Tibial artery (tissue), 4 donors: Measurements from ENCODE around the gene NBEA.

Experiments
- DNase-seq, 2 donors: peaks; one replicate each; pipeline ENCODE4 v3.0.0-alpha.2; 2019
- H3K27ac ChIP-seq, 2 donors: fragments of 200-600 bp; sonication (generic) in 1 of 2; 1 replicate in 1 of 2; 2 replicates in 1 of 2; pipeline ENCODE4 v1.5.1; 2018 to 2019; ENCODE audit warnings: mild to moderate bottlenecking in 1 of 2
- H3K27me3 ChIP-seq, 2 donors: fragments of 200-600 bp; sonication (generic) in 1 of 2; one replicate each; pipeline versions ENCODE4 v1.5.1 to v1.6.0; 2016 to 2019
- H3K36me3 ChIP-seq, 3 donors: fragments of 200-600 bp; sonication (generic) in 2 of 3; one replicate each; pipeline ENCODE4 v1.5.1; 2016 to 2019; ENCODE audit warnings: mild to moderate bottlenecking in 2 of 3
- H3K4me1 ChIP-seq, 4 donors: fragments of 200-600 bp; sonication (generic) in 2 of 4; 1 replicate in 3 of 4; 2 replicates in 1 of 4; pipeline ENCODE4 v1.5.1; 2016 to 2019
- H3K4me3 ChIP-seq, 2 donors: fragments of 200-600 bp; sonication (generic) in 1 of 2; 1 replicate in 1 of 2; 2 replicates in 1 of 2; pipeline ENCODE4 v1.5.1; 2018 to 2019; ENCODE audit warnings: mild to moderate bottlenecking in 2 of 2
- H3K9me3 ChIP-seq, 3 donors: fragments of 200-600 bp; sonication (generic) in 1 of 3; one replicate each; pipeline ENCODE4 v1.5.1; 2016 to 2019
- intact Hi-C: fragments of 100-400 bp; cut with DNase I; formaldehyde crosslinking; loops from one replicate; pipeline ENCODE4 v1.15.0; 2023; ENCODE audit warnings: low total_unique reads
- TF ChIP-seq, protein P1 (sequence below), 2 experiments: fragments of 200-600 bp in 1 of 2; fragments of 450-650 bp in 1 of 2; IDR thresholded peaks; one replicate each; pipeline ENCODE4 v1.5.1; 2017 to 2019; ENCODE audit warnings: antibody characterized with exemption in 2 of 2, mild to moderate bottlenecking in 1 of 2, moderate library complexity in 1 of 2

Gene NBEA

DNA sequence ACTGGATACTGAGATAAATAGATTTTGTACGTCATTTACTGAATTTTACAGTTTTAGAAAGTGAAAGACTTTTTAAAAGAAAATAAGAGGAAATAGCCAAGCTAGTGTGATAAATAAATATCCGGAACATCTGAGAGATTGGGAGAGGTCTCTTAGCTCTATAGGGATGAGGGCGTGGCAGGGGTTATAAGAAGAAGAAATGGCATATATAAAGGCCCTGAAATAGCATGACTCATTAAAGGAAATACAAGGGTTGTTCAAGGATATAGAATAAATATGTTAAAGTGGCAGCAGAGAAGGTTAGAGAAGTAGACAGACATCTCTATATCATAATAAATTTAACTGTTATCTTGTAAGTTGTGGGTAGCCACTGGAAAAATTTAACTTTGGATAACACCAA, 390.1 kb downstream of the NBEA start:
- TF ChIP-seq, protein P1, sequence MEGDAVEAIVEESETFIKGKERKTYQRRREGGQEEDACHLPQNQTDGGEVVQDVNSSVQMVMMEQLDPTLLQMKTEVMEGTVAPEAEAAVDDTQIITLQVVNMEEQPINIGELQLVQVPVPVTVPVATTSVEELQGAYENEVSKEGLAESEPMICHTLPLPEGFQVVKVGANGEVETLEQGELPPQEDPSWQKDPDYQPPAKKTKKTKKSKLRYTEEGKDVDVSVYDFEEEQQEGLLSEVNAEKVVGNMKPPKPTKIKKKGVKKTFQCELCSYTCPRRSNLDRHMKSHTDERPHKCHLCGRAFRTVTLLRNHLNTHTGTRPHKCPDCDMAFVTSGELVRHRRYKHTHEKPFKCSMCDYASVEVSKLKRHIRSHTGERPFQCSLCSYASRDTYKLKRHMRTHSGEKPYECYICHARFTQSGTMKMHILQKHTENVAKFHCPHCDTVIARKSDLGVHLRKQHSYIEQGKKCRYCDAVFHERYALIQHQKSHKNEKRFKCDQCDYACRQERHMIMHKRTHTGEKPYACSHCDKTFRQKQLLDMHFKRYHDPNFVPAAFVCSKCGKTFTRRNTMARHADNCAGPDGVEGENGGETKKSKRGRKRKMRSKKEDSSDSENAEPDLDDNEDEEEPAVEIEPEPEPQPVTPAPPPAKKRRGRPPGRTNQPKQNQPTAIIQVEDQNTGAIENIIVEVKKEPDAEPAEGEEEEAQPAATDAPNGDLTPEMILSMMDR (IDR thresholded peaks at IDR 0.05), result no peak
- H3K4me3 ChIP-seq, result no peak overlapping the region
- DNase-seq, result no peak
- no peak overlapping the region for H3K27ac ChIP-seq
- no peaks in the 10 kb centered on the region for H3K4me1 ChIP-seq
- no peaks in the 10 kb centered on the region for H3K36me3 ChIP-seq
- intact Hi-C loops, result no loop called here
- H3K9me3 ChIP-seq, result peaks cover 0 to 5% (median 0%) of the 10 kb centered on the region in 3 donors
- no peaks in the 10 kb centered on the region for H3K27me3 ChIP-seq

DNA sequence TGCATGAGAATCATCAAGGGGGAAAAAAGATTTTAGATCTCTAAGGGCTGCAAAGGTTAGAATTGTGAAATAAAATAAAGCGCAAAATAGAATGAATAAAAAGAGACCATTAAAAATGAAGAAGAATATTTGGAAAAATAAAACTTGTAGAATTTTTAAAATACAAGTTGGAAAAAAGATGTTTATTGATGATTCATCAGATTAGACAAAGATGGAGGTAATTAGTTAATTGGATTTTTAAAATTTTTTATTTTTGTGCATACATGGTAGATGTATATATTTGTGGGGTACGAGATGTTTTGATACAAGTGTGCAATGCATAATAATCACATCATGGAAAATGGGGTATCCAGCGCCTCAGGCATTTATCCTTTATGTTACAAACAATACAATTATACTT, 391.1 kb downstream of the NBEA start:
- intact Hi-C loops, result no loop called here
- no peak for DNase-seq
- H3K4me1 ChIP-seq, result no peaks in the 10 kb centered on the region
- H3K27ac ChIP-seq, result no peak overlapping the region
- H3K27me3 ChIP-seq, result no peaks in the 10 kb centered on the region
- H3K4me3 ChIP-seq, result no peak overlapping the region
- TF ChIP-seq, protein P1 (IDR thresholded peaks at IDR 0.05), result no peak
- no peaks in the 10 kb centered on the region for H3K36me3 ChIP-seq
- H3K9me3 ChIP-seq, result peaks cover 0 to 5% (median 0%) of the 10 kb centered on the region in 3 donors

DNA sequence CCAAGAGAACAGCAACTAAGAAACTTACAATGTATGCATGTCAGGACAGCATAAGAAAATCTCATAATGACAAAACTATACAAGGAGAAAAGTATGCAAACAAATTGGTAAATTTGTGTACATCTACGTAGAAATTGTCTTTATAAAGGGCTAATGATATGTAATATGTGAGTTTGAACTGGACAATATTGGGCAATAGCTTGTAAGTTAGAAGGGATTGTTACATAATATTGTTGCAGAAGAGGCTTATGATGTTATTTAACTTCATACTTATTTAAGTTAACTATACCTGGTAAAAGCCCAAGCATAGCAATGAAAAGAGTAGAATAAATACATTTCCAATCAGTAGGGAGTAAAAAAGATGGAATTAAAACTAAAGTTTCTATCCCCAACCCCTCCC, 400.4 kb downstream of the NBEA start:
- H3K27ac ChIP-seq, result no peak overlapping the region
- no peaks in the 10 kb centered on the region for H3K36me3 ChIP-seq
- H3K9me3 ChIP-seq, result no peaks in the 10 kb centered on the region
- intact Hi-C loops, result no loop called here
- TF ChIP-seq, protein P1 (IDR thresholded peaks at IDR 0.05), result no peak
- no peak for DNase-seq
- H3K27me3 ChIP-seq, result no peaks in the 10 kb centered on the region
- H3K4me3 ChIP-seq, result no peak overlapping the region
- H3K4me1 ChIP-seq, result no peaks in the 10 kb centered on the region

DNA sequence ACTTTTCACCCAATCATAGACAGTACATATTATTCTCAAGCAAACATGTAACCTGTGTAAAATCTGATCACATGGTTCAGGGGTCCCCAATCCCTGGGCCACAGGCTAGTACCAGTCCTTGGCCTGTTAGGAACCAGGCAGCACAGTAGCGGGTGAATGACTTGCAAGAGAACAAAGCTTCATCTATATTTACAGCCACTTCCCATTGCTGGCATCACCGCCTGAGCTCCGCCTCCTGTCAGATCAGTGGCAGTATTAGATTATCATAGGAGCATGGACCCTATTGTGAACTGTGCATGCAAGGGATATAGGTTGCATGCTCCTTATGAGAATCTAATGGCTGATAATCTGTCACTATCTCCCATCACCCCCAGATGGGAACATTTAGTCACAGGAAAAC, 401.3 kb downstream of the NBEA start:
- Histone ChIP-seq H3K4me1 (no peaks in the 10 kb centered on the region), H3K27me3 (no peaks in the 10 kb centered on the region), H3K36me3 (no peaks in the 10 kb centered on the region), H3K27ac (no peak overlapping the region), H3K4me3 (no peak overlapping the region), H3K9me3 (no peaks in the 10 kb centered on the region)
- no peak for DNase-seq
- TF ChIP-seq, protein P1 (IDR thresholded peaks at IDR 0.05), result no peak
- intact Hi-C loops, result no loop called here

DNA sequence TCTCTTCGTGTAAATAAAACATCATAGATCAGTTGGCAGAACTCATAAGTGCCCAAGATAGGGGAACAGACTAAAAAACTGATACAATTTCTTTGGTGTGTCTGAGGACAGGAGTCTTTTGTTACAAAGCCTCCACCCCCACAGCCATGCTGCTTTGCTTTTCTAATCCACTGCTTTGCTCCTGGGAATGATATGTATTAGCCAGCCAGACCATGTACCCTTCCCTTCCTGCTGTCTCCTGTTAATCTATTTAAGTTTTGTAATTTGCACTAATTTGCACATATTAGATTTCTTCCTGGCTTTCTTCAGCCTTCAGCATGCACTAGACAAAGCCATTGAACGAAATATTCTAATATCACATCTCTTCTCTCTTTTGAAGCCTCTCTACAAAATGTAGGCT, 403.9 kb downstream of the NBEA start:
- TF ChIP-seq, protein P1 (IDR thresholded peaks at IDR 0.05), result no peak
- H3K27ac ChIP-seq, result no peak overlapping the region
- intact Hi-C loops, result no loop called here

DNA sequence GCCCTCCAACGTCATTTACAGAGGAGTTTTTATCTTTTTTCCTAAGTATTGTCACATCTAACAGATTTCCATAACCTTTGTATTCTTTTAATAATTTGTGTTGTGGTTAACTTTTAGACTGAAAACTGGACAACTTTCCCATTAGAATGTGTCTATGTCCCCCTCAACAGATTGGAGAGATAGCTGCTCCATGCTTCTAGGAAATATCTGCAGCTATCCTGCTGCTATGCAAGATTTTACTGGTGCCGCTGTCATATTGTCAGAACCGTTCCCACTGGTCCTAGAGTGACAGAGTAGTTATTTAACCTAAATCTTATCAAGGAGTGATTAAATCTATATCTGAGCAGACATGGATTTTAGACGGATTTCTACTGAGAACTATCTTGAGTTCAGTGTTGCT, 404.4 kb downstream of the NBEA start:
- intact Hi-C loops, result no loop called here
- no peaks in the 10 kb centered on the region for H3K9me3 ChIP-seq
- DNase-seq, result no peak
- H3K27me3 ChIP-seq, result no peaks in the 10 kb centered on the region
- H3K4me3 ChIP-seq, result no peak overlapping the region
- TF ChIP-seq, protein P1 (IDR thresholded peaks at IDR 0.05), result no peak
- no peaks in the 10 kb centered on the region for H3K4me1 ChIP-seq
- H3K36me3 ChIP-seq, result no peaks in the 10 kb centered on the region
- no peak overlapping the region for H3K27ac ChIP-seq

More for the DNA sequence above, 403.9 kb downstream of the NBEA start:
- no peaks in the 10 kb centered on the region for H3K27me3 ChIP-seq
- no peak for DNase-seq
- no peak overlapping the region for H3K4me3 ChIP-seq
- no peaks in the 10 kb centered on the region for H3K9me3 ChIP-seq
- no peaks in the 10 kb centered on the region for H3K36me3 ChIP-seq
- H3K4me1 ChIP-seq, result no peaks in the 10 kb centered on the region
